Measurements from ENCODE around the gene TFDP1. TPM values are rescaled to one million over a fixed set of nuclear protein-coding genes. Genes with fewer than 3 reads are reported as not detected.

The TFDP1 gene
- total RNA-seq, 4 donors from 2014 or later = 19.2 to 45.3 (median 34.1) TPM

DNA sequence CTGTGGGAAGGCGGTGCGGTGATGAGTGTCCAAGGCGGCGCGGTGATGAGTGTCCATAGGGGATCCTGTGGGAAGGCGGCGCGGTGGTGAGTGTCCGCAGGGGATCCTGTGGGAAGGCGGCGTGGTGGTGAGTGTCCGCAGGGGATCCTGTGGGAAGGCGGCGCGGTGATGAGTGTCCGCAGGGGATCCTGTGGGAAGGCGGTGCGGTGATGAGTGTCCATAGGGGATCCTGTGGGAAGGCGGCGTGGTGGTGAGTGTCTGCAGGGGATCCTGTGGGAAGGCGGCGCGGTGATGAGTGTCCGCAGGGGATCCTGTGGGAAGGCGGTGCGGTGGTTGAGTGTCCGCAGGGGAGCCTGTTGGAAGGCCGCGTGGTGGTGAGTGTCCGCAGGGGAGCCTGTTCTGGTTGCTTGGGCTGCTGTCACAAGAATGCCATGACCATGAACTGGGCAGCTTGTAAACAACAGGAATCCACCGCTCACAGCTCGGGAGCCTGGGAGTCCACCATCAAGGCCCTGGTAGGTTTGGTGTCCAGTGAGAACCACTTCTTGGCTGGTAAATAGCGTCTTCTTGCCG is 21.4 kb downstream of the TFDP1 start:
- TF ChIP-seq POLR2A (IDR thresholded peaks at IDR 0.05) (no peak), EP300 (IDR thresholded peaks at IDR 0.05) (no peak)
- TF ChIP-seq, protein P1, sequence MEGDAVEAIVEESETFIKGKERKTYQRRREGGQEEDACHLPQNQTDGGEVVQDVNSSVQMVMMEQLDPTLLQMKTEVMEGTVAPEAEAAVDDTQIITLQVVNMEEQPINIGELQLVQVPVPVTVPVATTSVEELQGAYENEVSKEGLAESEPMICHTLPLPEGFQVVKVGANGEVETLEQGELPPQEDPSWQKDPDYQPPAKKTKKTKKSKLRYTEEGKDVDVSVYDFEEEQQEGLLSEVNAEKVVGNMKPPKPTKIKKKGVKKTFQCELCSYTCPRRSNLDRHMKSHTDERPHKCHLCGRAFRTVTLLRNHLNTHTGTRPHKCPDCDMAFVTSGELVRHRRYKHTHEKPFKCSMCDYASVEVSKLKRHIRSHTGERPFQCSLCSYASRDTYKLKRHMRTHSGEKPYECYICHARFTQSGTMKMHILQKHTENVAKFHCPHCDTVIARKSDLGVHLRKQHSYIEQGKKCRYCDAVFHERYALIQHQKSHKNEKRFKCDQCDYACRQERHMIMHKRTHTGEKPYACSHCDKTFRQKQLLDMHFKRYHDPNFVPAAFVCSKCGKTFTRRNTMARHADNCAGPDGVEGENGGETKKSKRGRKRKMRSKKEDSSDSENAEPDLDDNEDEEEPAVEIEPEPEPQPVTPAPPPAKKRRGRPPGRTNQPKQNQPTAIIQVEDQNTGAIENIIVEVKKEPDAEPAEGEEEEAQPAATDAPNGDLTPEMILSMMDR (IDR thresholded peaks at IDR 0.05) = no peak
- H3K27me3 ChIP-seq = no peaks in the 10 kb centered on the region
- peaks cover 0 to 40% (median 0%) of the 10 kb centered on the region in 3 donors for H3K36me3 ChIP-seq
- H3K4me1 ChIP-seq = no peaks in the 10 kb centered on the region
- no peak overlapping the region for H3K27ac ChIP-seq
- no peak for DNase-seq (ENCODE audit: low spot score in 2 of 2)
- 95 to 97% methylated on average over 33 to 34 of the region's 34 CpGs for WGBS, 2 donors
- no peak overlapping the region for H3K4me3 ChIP-seq
- H3K9me3 ChIP-seq = no peaks in the 10 kb centered on the region

DNA sequence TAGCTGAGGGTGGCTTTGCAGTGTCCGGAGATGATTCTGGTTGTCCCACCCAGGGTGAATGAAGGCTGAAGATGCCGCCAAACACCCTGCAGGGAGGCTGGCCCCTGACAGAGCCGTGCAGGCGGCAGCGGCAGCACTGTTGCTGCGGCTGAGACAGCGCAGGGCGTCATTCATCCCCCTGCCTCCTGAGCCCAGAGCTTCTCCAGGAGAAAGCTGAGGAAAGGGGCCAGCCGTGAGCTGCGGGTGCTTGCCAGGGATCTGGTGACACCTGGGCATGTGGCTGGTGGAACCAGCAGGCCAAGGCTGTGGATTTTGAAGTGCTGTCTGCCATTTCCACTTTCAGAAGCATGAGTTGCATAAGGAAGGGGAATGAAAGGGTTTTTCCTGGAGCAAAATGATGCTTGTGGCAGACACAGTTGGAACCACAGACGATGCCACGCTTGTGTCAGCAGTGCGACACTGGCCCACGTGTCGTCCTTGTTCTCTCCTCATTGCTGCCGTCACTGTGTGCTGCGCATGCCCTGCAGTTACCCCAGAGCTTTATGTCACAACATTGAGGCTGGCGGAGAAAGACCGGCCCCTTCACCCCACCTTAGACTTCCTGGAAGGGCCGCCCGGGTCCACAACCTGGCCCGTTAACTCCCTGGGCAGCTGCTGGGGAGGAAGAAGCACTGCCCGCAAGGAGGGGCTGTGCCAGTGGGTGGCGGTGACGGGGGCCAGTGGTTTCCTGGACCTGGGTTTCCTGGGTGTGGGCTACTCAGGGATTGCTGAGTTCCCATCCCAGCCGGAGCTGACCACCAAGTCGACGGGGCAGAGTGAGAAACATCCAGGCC is 22.7 kb downstream of the TFDP1 start:
- DNase-seq (ENCODE audit: low spot score in 2 of 2) = no peak
- Histone ChIP-seq H3K4me3 (no peak overlapping the region), H3K27me3 (no peaks in the 10 kb centered on the region), H3K36me3 (peaks cover 0 to 52% (median 0%) of the 10 kb centered on the region in 3 donors), H3K27ac (no peak overlapping the region), H3K4me1 (no peaks in the 10 kb centered on the region), H3K9me3 (no peaks in the 10 kb centered on the region)
- no peak for TF ChIP-seq POLR2A (IDR thresholded peaks at IDR 0.05)
- TF ChIP-seq EP300 (IDR thresholded peaks at IDR 0.05) = no peak
- TF ChIP-seq, protein P1 (IDR thresholded peaks at IDR 0.05) = no peak
- 82 to 84% methylated on average over 23 to 26 of the region's 28 CpGs for WGBS, 2 donors

DNA sequence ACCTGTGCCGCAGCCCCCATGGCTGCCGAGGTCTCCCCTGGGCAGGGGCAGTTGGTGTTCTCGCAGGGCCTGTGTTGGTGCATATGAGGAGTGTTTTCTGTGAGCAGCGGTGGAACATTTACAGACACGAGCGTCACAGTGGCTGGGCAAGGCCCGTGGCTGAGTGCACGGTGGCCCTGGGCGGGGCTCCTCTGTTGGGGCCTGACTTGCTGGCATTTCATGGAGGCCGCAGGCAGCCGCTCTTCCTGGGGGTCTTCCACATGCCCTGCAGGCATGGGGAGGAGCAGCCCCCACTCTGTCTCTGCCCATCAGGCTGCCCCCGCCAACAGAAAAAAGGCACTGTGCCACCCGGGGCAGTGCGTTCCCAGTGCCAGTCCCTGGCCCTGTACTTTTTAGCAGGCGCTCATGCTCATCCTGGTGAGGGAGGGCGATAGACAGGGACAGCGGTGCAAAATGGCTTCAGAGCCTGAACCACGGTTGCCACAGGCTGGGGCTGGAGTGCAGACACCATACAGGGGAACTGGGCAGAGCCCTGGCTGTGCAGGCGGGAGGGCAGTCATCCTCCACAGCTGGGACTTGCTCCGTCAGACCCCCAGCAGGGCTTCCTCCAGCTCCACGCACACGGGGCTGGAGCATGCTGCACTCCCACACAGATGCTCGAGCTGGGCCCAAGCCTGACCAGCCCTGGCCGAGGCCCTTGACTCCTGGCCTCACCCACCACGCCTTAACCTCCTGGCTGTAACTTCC is 23.5 kb downstream of the TFDP1 start:
- no peak for DNase-seq (ENCODE audit: low spot score in 2 of 2)
- Histone ChIP-seq H3K9me3 (no peaks in the 10 kb centered on the region), H3K36me3 (peaks cover 0 to 53% (median 0%) of the 10 kb centered on the region in 3 donors), H3K27ac (no peak overlapping the region), H3K4me1 (no peaks in the 10 kb centered on the region), H3K27me3 (no peaks in the 10 kb centered on the region), H3K4me3 (no peak overlapping the region)
- 84 to 87% methylated on average over 19 to 25 of the region's 25 CpGs for WGBS, 2 donors
- TF ChIP-seq POLR2A (IDR thresholded peaks at IDR 0.05) (no peak), EP300 (IDR thresholded peaks at IDR 0.05) (no peak)
- TF ChIP-seq, protein P1 (IDR thresholded peaks at IDR 0.05) = no peak

DNA sequence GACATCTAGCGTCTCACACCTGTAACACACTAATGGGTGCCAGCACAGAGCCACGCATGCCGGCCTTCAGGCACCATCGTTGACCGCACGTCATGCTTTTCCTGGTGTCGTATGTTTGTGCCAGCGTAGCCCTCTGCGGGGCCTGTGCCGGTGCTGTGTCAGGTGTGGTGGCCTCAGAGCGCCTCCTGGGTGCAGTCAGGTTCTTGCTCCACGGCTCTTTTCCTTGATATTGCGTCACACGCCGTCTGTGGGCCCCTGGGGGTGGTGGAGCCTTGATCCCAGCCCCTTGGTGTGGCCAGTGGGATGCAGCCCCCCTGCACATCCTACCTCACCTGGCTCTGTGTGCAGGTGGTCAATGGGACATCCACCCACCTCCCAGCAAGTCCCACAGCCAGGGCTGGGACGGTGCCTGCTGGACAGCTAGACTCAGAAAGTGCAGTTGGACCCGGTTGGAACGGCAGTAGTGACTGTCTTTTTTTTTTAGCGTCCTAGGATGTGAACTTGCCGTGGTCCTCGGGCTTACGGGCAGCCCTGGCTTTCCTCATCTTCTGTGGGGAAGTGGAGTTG is 24.5 kb downstream of the TFDP1 start:
- H3K4me3 ChIP-seq = no peak overlapping the region
- TF ChIP-seq POLR2A (IDR thresholded peaks at IDR 0.05) (no peak), EP300 (IDR thresholded peaks at IDR 0.05) (no peak)
- TF ChIP-seq, protein P1 (IDR thresholded peaks at IDR 0.05) = no peak
- H3K27ac ChIP-seq = no peak overlapping the region
- peaks cover 0 to 53% (median 0%) of the 10 kb centered on the region in 3 donors for H3K36me3 ChIP-seq
- no peak for DNase-seq (ENCODE audit: low spot score in 2 of 2)
- no peaks in the 10 kb centered on the region for H3K27me3 ChIP-seq
- 93 to 94% methylated on average over 22 of the region's 22 CpGs for WGBS, 2 donors
- H3K9me3 ChIP-seq = no peaks in the 10 kb centered on the region
- no peaks in the 10 kb centered on the region for H3K4me1 ChIP-seq
